ENCODE data around the gene RANBP10.
"Not testable (repeated sequence)": the region's sequence is repeated elsewhere in the genome, so short reads cannot be mapped to it uniquely, and the experiment has no call there.

RANBP10 gene

DNA sequence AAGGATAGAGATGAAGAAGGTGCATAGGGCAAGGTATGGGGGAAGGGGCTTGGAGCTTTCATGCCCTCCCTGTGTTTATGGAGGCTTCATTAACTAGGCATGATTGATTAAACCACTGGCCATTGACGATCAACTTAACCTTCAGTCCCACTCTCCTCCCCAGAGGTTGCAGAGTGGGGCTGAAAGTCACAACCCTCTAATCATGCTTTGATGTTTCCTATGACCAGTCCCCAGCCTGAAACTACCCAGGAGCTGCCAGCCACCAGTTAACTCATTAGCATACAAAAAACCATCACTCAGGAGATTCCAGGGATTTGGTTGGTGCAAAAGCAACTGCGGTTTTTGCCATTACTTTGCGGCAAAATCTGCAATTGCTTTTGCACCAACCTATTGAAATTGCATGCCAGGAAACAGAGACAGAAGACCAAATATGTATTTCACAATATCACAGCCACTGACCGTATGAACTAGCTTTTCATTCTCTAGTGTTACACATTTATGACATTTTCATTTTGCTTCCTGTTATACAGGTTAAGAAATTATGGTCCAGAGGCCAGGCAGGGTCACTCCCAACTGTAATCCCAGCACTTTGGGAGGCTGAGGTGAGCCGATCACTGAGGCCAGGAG is 92.6 kb downstream of the RANBP10 start:
- DNase-seq (ENCODE audit: low read depth) = no peak

DNA sequence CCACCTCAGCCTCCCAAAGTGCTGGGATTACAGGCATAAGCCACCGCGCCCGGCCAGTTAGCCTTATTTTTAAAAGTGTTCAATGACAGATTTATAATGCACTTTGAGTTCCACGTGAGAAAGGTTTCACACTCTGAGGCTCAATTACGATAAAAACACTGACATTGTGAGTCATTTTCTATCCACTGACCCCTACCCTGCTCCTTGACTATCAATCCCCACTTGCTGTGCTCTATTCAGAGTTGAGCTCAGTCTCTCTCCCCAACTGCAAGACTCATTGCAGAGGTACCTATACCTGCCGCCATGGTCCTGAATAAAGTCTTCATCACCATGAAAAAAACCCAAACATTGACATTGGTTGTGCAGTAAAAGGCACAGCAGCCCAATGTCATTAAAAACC is 95.8 kb downstream of the RANBP10 start:
- no peak for DNase-seq (ENCODE audit: low read depth)

DNA sequence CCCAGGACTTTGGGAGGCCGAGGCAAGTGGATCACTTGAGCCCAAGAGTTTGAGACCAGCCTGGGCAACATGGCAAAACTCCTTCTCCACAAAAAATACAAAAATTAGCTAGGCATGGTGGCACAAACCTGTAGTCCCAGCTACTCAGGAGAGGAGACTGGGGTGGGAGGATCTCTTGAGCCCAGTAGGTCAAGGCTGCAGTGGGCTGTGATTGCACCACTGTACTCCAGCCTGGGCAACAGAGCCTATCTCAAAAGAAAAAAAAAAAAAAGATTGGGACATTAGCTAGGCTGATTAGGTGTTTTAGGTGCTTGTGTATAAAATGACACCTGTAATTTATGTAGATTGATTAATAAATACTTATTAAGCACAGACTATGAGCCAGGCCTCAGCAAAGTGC is 97.3 kb downstream of the RANBP10 start:
- no peak for DNase-seq (ENCODE audit: low read depth)

GRCh38 chr16:67708368-67708771 is 98.0 kb downstream of the RANBP10 start:
- no peak for DNase-seq (ENCODE audit: low read depth)

DNA sequence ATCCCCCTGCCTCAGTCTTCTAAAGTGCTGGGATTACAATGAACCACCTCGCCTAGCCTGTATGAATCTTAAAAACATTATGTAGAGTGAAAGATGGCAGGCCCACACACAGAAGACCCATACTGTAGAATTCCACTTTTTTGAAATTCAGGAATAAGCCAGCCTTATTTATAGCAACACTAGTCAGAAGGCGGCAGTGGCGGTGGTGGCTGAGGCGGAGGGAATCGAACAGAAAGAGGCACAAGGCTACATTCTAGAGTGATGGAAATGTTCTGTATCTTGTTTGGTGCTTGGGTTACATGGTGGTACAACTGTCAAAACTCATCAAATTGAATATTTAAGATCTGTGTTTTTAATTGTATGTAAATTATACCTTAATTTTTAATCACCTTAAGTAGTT is 98.6 kb downstream of the RANBP10 start:
- no peak for DNase-seq (ENCODE audit: low read depth)

GRCh38 chr16:67707210-67707609 is 99.2 kb downstream of the RANBP10 start:
- no peak for DNase-seq (ENCODE audit: low read depth)

DNA sequence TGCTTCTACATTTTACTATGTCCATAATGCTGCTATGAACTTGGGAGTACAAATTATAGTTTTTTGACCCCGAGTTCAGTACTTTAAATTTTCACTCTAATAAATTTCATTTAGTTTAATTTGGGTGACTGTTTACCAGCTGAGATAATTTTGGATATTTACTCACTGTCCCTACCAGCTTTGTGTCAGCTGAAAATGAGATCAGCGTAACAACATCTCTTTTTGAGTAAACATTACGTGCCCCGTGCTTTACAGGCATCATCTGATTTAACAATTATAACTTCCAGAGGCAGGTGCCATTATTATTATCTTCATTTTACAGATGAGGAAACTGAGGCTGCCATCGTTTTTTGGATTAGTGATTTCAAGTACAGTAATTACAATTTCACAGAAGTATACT is 102.2 kb downstream of the RANBP10 start:
- DNase-seq (ENCODE audit: low read depth) = no peak

GRCh38 chr16:67703626-67704025 is 102.7 kb downstream of the RANBP10 start:
- no peak for DNase-seq (ENCODE audit: low read depth)

DNA sequence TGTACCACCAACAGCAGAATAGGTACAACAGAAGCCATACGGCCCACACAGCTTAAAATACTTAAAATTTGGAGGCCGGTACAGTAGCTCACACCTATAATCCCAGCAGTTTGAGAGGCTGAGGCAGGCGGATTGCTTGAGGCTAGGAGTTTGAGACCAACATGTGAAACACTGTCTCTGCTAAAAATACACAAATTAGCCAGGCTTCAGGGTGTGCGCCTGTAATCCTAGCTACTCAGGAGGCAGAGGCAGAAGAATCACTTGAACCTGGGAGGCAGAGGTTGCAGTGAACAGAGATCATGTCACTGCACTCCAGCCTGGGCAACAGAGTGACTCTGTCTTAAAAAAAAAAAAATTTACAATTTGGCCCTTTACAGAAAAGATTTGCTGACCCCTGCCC is 104.2 kb downstream of the RANBP10 start:
- DNase-seq (ENCODE audit: low read depth) = no peak

DNA sequence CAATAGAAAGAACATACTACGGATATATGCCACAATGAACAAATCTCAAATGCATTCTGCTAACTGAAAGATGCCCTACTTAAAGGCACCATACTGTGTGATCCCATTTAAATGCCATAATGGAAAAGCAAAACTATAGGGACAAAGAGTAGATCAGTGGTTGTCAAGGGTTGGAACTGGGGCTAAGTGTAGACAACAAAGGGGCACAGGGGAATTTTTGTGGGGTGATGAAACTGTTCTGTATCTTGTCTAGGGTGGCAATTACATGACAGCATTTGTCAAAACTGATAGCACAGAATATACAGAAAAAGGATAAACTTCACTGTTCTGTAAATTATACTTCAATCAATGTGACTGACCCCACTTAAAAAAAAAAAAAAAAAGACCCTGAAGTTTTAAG is 104.9 kb downstream of the RANBP10 start:
- no peak for DNase-seq (ENCODE audit: low read depth)

GRCh38 chr16:67699265-67699664 is 107.1 kb downstream of the RANBP10 start:
- DNase-seq (ENCODE audit: low read depth) = no peak

GRCh38 chr16:67697422-67698185 is 108.8 kb downstream of the RANBP10 start:
- DNase-seq (ENCODE audit: low read depth) = no peak

- no peak for DNase-seq (ENCODE audit: low read depth)
Observed at GRCh38 chr16:67694611-67695010, 111.7 kb downstream of the RANBP10 start.

DNA sequence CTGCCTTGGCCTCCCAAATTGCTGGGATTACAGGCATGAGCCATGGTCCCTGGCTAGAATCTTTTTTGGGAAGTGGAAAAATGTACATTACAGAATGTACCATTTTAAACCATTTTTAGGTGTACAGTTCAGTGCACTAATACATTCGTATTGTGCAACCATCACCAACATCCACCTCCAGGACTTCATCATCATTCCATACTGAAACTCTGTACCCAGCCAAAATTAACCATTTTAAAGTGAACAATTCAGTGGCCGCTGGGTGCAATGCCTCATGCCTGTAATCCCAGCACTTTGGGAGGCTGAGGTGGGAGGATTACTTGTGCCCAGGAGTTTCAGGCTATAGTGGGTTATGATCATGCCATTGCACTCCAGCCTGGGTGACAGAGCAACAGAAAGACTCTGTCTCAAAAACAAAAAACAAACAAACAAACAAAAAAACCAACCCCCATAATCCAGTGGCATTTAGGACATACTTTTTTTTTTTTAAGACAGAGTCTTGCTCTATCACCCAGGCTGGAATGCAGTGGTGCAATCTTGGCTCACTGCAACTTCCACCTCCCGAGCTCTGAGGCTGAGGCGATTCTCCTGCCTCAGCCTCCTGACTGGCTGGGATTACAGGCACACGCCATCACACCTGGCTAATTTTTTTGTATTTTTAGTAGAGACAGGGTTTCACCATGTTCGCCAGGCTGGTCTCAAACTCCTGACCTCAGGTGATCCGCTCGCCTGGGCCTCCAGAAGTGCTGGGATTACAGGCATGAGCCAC is 112.7 kb downstream of the RANBP10 start:
- DNase-seq (ENCODE audit: low read depth) = not testable (repeated sequence)

- DNase-seq (ENCODE audit: low read depth) = no peak
Observed at GRCh38 chr16:67685388-67686112, 120.8 kb downstream of the RANBP10 start.

- no peak for DNase-seq (ENCODE audit: low read depth)
Observed at GRCh38 chr16:67683767-67684166, 122.6 kb downstream of the RANBP10 start.

DNA sequence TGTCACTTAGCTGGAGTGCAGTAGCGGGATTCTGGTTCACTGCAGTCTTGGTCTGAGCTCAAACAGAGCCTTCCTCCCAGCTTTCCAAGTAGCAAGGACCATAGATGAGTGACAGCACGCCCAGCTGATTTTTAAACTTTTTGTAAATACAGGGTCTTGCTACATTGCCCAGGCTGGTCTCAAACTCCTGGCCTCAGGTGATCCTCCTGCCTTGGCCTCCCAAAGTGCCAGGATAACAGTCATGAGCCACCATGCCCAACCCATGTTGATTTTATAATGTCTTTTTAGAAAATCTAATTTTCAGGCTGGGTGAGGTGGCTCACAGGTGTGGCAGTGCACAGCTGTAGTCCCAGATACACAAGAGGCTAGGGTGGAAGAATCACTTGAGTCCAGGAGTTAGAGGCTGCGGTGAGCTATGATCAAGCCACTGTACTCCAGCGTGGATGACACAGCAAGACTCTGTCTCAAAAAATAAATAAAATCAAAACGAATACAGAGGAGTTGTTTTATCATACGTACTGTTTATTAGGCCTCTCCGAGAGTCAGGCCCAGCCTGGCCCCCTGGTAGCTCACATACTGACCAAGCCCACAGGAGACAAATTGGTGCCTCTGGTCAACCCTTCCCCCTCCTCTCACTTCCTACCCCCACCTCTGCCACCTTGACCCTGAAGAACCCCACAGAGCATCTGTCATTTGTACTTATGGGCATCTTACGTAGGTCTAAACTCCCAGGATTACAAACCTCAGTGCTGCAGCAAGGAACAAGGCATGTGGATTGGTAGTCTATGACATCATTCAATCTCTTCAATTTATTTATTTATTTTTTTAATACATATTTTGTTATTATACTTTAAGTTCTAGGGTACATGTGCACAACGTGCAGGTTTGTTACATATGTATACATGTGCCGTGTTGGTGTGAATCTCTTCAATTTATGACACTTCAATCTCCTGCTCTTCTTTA is 126.1 kb downstream of the RANBP10 start:
- DNase-seq (ENCODE audit: low read depth) = no peak

DNA sequence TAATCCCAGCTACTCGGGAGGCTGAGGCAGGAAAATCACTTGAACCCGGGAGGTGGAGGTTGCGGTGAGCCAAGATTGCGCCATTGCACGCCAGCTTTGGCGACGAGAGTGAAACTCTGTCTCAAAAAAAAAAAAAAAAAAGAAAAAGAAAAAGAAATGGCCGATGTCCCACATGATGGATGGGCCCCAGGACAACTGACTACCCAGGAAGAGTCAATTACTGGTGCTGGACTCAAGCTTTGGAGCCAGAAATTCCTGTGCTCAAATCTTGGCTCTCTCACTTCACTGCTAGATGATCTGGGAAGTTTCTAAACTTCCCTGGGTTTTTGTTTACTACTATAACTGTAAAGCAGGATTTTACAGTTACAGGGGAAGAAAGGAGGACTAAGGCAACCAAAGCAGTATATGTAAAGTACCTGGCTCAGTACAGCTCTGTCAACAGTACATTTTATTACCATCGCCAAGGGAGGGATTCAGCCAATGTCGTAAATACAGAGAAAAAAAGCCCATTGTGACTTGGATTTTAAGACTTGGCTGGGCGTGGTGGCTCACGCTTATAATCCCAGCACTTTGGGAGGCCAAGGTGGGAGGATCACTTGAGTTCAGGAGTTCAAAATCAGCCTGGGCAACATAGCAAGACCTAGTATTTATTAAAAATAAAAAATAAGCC is 127.9 kb downstream of the RANBP10 start:
- DNase-seq (ENCODE audit: low read depth) = no peak

- no peak for DNase-seq (ENCODE audit: low read depth)
Observed at GRCh38 chr16:67677712-67678111, 128.6 kb downstream of the RANBP10 start.

DNA sequence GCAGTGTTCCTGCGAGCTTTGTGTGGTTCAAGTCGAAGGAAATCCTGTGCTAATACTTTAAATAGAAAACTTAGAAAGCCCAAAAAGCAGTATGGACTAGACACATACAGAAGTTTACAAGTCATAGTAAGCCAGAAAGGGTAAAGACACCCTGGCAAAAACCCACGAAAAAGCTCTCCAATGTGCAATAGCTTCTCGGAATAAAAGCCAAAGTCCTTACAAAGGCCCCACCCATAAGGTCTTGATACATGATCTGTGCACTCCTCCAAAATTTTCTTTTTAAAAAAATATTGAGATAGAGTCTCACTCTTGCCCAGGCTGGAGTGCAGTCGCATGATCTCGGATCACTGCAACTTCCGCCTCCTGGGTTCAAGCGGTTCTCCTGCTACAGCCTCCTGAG is 129.4 kb downstream of the RANBP10 start:
- no peak for DNase-seq (ENCODE audit: low read depth)

GRCh38 chr16:67676516-67676915 is 129.8 kb downstream of the RANBP10 start:
- DNase-seq (ENCODE audit: low read depth) = no peak

All from stimulated activated CD8-positive, alpha-beta memory T cell treated with anti-CD3 and anti-CD28 coated beads, Interleukin-7, amount 100 ng/mL, for 24 hours (primary cell).